Left lobe of liver (tissue), 1 donor: ENCODE data around the gene COL7A1. TPM values are rescaled to one million over a fixed set of nuclear protein-coding genes. Genes with fewer than 3 reads are reported as not detected.

Experiments used
- total RNA-seq: library from RNA; stranded (reverse); gene quantifications from one replicate; pipeline ENCODE4 v1.2.1, GENCODE V29; 2021
- donor health status: DM: no; HTN: yes; CAD: no.

The COL7A1 gene
- total RNA-seq, 1 donor from 2014 or later: 2.5 TPM

Other genes with a start within 250 kb of the COL7A1 start
- not detected for gene FBXW12, start 223.1 kb downstream of the COL7A1 start, total RNA-seq
- 142 TPM for gene PLXNB1, start 165.2 kb downstream of the COL7A1 start, total RNA-seq
- 9.2 TPM for gene CCDC51, start 155.2 kb downstream of the COL7A1 start, total RNA-seq
- 69.3 TPM for gene TMA7, start 155.1 kb downstream of the COL7A1 start, total RNA-seq
- 3.3 TPM for gene ATRIP, start 148.6 kb downstream of the COL7A1 start, total RNA-seq
- 97.9 TPM for gene SHISA5, start 91.2 kb downstream of the COL7A1 start, total RNA-seq
- gene PFKFB4, start 38.5 kb downstream of the COL7A1 start, total RNA-seq: 1.3 TPM
- not detected for gene UCN2, start 31.5 kb downstream of the COL7A1 start, total RNA-seq
- gene UQCRC1, start 14.3 kb upstream of the COL7A1 start, total RNA-seq: 232 TPM
- not detected for gene TMEM89, start 26.4 kb upstream of the COL7A1 start, total RNA-seq
- gene SLC26A6, start 40.1 kb upstream of the COL7A1 start, total RNA-seq: 8.4 TPM
- 0.45 TPM for gene CELSR3, start 67.6 kb upstream of the COL7A1 start, total RNA-seq
- gene NCKIPSD, start 90.6 kb upstream of the COL7A1 start, total RNA-seq: 12.0 TPM
- gene IP6K2, start 121.9 kb upstream of the COL7A1 start, total RNA-seq: 31.1 TPM